ENCODE measurements around the gene CERT1.
"Not testable (repeated sequence)": the region's sequence is repeated elsewhere in the genome, so short reads cannot be mapped to it uniquely, and the experiment has no call there.

Gene CERT1, protein sequence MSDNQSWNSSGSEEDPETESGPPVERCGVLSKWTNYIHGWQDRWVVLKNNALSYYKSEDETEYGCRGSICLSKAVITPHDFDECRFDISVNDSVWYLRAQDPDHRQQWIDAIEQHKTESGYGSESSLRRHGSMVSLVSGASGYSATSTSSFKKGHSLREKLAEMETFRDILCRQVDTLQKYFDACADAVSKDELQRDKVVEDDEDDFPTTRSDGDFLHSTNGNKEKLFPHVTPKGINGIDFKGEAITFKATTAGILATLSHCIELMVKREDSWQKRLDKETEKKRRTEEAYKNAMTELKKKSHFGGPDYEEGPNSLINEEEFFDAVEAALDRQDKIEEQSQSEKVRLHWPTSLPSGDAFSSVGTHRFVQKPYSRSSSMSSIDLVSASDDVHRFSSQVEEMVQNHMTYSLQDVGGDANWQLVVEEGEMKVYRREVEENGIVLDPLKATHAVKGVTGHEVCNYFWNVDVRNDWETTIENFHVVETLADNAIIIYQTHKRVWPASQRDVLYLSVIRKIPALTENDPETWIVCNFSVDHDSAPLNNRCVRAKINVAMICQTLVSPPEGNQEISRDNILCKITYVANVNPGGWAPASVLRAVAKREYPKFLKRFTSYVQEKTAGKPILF

DNA sequence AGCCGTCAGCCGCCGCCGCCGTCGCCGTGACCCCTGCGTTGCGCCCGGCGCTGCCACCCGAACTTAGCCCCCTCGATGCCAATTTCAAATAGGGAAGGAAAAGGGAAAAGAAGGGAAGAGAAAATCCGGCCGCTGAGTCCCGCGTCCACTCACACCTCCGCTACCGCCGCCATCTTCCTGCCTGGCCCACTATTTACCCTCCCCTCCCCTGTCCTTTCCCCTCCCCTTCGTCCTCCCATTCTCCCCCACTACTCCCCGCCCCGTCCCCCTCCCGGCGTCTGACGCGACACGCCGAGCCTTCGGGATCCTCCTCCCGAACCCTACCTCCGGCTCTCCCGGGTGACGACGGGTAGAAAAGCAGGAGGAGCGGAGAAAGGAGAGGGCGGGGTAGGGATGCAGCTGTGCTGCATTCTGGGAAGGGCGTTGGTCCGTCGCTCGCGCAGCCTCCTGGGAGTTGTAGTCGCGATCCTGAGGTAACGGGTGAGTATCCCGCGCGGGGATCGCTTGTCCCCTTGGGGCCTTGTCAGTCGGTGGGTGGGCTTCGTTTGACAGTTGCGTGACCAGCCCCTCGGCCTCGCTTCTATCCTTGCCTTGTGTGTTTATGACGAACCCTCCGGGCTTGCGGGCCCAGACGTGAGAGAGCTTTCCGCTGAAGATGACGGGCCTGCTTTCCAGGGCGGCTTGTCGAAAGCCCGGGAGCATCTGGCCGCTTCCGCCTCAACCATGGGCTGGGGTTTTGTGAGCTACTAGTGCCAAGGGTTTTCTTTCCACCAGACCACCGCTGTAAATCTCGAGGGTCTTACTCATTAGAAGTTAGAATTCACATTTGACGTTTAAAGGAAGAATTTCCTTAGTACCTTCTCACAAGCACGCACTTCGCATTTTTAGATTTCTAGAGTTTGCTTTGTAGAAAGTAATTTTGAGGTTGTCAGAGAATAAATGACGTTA is at the start of gene CERT1, which contains the start of gene POLK:
Gene CERT1, minus strand, starts transcription at position 195 of the 948 bp plus-strand sequence. CDS start 422 bp downstream, outside the sequence.
Gene POLK, plus strand, starts transcription at position 457 of the 948 bp plus-strand sequence.
- DNase-seq = peak; percentile 98

DNA sequence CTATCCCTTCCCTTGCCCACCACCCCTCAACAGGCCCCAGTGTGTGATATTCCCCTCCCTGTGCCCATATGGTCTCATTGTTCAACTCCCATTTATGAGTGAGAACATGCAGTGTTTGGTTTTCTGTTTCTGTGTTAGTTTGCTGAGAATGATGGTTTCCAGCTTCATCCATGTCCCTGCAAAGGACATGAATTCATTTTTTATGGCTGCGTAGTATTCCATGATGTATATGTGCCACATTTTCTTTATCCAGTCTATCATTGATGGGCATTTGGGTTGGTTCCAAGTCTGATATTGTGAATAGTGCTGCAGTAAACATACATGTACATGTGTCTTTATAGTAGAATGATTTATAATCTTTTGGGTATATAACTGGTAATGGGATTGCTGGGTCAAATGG is 49.2 kb upstream of the CERT1 start:
- DNase-seq = not testable (repeated sequence)

DNA sequence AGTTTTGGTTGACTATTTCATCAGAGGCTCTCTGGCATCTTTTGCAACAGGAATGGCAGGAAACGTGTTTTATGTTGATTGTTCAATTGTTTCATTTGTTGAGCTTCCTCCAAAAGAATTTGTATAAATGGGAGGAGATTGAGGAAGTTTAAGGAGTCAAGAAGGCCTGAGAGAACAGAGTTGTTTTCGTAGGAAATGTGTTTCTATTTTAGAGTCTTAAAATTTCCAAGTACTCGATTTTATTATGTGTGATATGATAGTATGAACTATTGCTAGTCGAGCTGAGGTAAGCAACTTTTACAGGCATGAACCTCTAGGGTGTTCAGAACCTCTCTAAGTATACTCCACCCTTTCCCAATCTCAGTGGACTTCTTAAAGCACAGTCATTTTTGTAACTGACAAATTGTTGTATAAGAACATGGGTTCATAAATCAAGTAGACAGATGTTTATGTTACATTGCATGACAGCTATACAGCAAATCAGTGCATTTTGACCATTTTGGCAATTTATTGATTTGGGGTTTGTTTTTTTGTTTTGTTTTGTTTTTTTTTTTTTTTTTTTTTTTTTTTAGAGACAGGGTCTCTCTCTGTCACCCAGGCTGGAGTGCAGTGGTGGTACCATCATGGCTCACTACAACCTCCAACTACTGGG is 47.7 kb upstream of the CERT1 start:
- no peak for DNase-seq

DNA sequence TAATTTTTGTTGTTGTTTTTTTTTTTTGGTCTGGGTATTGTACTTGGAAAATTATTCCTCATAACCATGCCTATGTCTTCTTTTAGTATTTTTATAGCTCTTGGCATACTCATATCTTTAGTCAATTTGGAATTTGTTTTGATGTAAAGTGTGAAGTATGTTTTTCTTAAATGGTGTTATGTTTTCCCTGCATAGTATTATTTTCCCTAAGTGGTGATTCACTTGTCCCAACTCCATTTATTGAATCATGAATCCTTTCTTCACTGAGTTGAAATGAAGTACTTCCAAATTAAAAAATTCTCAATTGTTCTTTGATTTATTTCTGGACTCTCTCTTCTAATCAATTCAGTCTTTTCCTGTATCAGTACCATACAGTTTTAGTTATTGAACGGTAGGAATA is 46.8 kb upstream of the CERT1 start:
- DNase-seq = no peak

DNA sequence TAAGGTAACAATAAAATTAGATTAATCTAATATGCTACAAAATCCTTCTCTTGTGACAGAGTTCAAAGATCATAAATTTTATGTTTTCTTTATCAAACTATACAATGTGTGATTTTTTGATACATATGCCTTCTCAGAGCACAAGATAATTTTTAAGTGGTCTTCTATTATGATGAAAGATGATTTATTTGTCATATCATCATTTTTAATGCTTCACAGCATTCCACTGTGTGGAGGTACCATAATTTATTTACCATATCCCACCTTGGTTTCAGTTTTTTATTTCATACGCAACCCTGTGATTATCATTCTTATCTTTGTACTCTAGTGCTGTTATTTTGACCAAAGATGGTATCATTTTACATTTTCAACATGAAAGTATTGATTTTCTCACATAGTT is 41.9 kb upstream of the CERT1 start:
- no peak for DNase-seq

DNA sequence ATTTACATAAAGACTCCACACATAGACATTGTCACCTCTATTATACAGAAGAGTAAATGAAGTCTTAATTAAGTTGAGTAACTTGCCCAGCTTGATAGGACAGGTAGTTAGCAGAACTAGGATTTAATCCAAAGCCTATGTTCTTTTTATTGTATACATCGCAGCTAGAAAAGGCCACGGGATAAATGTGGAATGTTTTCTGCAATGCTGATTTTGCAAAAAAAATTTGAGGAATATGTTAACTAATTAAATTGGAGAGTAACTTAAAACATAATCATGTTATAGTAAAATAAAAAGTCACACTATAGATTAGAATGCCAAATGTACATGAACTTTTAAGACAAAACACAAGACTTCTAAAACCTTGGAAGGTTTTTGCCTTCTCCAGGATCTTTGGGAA is 41.3 kb upstream of the CERT1 start:
- DNase-seq = no peak

DNA sequence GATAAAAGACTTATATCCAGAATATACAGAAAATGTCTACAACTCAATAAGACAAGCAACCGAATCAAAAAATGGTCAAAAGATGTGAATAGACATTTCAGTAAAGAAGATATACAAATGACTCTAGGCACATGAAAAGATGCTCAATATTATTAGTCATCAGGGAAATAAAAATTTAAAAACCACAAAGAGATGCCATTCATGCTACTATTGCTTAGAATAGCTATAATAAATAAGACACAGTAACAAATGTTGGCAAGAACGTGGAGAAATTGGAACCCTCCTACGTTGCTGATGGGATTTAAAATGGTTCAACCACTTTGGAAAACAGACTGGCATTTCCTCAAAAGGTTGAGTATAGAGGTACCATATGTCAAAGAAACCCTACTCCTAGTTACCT is 40.0 kb upstream of the CERT1 start:
- DNase-seq = no peak

DNA sequence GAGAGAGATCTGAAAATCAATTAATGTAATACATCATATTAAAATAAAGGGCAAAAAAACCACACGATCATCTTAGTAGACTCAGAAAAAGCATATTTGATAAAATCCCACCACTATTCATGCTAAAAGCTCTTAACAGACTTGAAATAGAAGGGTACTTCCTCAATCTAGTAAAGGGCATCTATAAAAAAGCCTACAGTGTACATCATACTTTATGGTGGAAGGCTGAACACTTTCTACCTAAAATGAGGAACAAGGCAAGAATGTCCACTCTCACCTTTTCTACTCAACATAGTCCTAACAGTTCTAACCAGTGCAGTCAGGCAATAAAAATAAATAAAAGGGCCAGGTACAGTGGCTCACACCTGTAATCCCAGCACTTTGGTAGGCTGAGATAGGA is 39.2 kb upstream of the CERT1 start:
- no peak for DNase-seq

DNA sequence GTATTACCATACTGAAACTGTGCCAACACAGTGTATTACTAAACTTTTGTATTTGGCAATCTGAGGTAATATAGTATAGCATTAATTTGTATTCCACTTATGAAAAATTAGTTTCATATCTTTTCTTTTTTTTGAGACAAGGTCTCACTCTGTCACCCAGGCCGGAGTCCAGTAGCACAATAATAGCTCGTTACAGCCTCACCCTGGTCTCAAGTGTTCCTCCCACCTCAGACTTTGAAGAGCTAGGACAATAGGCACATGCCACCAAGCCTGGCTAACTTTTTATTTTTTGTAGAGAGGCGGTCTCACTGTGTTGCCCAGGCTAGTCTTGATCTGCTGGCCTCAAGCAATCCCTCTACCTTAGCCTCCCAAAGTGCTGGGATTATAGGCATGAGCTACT is 36.4 kb upstream of the CERT1 start:
- no peak for DNase-seq

DNA sequence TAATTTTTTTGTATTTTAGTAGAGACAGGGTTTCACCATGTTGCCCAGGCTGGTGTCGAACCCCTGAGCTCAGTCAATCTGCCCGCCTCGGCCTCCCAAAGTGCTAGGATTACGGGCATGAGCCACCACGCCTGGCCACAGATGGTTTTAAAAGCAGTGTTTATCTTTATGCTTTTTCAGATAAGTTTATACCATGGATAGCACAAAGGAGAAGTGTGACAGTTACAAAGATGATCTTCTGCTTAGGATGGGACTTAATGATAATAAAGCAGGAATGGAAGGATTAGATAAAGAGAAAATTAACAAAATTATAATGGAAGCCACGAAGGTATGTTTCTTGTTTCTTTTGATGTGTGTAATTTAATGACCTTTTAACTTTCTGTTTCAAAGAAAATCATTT is 35.4 kb upstream of the CERT1 start:
- no peak for DNase-seq

DNA sequence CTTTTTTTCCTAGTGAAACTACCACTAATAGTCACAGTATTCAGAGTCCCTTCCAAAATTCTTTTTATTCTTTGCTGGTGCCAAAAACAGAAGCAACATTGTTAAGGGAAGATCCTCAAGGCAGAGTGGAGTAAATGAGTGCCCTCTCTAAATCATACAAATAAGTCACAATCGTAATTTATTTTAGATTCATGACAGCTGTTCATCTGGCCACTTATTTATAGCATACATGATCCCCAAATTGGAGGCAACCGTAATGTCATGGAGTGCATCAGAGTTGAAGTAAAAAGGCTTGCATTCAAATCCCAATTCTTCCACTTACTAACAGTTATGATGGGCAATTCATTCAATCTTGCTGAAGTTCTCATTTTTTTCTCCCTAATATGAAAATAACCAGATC is 33.7 kb upstream of the CERT1 start:
- DNase-seq = no peak

DNA sequence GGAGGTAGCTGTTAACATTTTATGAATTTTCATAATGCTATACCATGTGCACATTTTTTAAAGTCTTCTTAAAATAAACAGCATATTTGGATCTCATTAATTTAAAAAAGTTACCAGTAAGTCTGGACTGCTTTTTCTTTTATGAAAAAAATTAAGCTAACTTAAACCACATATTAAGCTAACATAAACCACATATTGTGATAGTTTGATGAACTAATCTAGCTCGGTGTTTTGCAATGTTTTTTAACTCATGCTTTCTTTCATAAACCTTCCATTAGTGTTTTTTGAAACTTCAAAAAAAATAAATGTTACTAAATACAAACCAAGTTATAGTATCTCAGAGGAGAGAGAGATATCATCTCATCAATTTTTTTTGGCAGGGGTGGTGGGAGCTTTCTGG is 26.8 kb upstream of the CERT1 start:
- no peak for DNase-seq

DNA sequence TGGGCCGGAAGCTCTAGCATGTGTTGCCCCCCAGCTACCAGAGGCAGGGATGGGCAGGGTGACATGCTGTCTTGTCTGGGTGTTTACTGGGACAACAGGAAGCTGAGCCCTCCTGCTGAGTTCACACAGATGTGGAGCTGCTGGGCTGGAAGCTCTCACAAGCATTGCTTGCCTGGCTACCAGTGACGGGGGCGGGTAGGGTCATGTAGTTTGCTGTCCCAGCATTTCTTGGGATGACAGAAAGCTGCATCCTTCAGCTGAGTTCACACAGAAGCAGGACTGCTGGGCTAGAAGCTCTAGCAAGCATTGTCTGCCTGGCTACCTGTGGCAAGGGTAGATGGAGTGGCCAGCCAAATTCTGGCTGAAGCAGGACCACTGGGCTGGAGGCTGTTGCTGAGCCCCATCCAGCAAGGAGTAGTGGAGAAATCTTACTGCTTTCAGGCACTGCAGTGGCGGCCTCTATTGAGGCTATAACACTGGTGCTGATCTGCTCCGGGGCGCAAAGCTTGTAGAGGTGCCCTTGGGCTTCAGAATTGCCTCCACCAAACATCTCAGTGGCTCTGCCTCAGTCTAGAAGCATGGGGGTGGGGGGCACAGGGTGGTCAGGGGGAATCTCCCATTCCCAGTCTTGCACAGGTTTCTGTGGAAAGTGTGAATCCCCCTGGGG is 25.4 kb upstream of the CERT1 start:
- no peak for DNase-seq

DNA sequence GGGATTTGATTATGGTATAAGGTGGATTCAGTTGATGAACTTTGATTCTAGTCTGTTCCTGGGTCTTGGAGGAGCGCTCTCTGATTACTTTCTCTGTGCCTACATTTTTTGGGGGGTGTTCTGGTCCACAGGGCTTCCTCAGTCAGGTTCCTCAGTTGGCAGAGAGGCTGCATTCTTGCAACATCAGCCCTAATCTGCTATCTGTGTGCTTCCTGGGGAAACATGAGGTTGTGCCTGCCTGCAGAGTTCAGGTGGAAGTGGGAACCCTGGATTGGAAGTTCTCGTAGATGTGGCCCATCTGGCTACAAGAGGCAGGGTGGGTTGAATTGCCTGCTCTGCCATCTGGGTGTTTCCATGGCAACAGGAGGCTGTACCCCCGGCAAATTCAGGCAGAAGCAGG is 24.7 kb upstream of the CERT1 start:
- DNase-seq = no peak

DNA sequence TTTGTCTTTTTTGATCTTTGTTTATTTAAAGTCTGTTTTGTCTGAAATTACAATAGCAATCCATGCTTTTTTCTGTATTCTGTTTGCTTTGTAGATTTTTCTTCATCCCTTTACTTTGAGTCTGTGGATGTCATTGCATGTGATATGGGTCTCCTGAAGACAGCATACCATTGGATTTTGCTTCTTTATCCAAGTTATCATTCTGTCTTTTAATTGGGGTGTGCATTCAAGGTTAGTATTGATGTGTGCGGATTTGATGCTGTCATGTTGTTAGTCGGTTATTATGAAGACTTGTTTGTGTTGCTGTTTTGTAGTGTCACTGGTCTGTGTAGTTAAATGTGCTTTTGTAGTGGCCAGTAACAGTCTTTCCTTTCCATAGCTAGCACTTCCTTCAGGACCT is 23.3 kb upstream of the CERT1 start:
- no peak for DNase-seq

DNA sequence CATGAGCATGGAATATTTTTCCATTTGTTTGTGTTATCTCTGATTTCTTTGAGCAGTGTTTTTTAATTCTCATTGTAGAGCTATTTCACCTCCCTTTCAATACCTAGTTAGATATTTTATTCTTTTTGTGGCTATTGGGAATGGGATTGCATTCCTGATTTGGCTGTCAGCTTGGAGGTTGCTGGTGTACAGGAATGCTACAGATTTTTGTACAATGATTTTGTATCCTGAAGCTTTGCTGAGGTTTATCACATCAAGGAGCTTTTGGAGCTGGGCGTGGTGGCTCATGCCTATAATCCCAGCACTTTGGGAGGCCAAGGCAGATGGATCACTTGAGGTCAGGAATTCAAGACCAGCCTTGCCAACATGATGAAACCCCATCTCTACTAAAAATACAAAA is 22.3 kb upstream of the CERT1 start:
- DNase-seq = not testable (repeated sequence)

DNA sequence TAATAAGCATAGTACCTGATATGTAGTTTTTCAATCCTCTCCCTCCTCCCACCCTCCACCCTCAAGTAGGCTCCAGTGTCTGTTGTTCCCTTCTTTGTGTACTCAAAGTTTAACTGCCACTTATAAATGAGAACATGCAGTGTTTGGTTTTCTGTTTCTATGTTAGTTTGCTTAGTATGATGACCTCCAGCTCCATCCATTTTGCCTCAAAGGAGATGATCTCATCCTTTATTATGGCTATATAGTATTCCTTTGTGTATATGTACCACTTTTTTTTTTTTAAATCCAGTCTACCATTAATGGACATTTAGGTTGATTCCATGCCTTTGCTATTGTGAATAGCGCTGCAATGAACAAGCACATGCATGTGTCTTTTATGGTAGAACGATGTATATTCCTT is 20.8 kb upstream of the CERT1 start:
- no peak for DNase-seq

DNA sequence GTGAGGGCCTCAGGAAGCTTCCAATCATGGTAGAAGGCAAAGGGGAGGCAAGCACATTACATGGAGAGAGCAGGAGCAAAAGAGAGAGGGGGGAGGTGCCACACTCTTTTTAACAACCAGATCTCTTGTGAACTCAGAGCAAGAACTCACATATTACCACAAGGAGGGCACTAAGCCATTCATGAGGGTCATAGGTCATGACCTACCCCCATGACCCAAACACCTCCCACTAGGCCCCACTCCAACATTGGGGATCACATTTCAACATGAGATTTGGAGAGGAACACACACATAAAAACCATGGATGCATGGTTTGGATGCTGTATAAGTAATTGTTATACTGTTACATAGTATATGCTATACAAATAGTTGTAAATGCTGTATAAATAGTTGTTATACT is 17.8 kb upstream of the CERT1 start:
- no peak for DNase-seq

DNA sequence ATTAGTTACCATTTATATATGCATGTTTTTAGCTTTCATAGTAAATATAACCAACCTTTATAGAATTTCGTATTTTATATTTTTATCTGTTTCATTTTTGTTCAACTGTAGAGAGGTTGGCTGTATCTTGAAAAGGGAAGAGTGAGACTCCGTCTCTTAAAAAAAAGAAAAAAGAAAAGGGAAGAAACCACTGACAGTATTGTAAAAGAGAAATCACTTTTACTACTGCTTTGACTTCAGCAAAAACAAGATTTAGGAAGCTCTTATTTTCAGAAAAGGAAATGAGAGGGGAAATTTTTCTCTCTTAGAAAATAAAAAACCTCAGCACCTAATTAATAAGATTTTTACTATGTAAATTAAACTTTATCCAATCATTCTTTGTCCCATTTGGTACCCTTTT is 14.6 kb upstream of the CERT1 start:
- no peak for DNase-seq

DNA sequence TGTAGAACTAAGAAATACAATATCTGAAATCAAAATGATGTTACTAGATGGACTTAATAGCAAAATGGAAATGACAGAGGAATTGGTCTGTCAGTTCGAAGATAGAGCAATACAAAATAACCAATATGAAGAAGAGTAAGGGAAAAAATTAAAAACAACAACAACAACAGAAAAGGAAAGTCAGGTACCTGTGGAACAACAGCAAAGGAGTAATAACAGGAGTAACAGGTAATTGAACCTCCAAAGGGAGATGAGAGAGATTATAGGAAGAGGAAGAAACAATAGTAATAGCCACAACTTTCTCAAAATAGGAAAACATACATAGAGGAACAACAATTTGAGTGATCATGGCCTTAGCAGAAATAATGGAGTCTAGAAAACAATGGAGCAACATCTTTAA is 13.9 kb upstream of the CERT1 start:
- DNase-seq = no peak

DNA sequence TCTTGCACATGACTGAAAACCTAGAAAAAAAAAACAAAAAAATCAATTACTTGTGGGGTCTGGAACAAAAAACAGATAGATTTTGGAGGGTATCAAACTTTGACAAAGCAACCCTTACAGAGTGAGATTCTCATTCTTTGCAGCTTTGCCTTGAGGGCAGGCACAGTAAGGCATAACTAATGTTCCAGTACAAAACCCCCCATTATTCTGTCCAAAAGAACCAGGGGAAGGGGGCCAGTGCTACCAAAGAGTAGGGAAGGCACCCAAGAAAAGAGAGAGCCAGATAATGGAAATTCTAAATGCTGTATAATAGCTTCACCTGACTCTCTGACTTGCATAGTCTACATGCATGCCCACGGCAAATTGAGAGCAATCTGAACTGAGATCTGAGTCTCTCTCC is 13.2 kb upstream of the CERT1 start:
- DNase-seq = no peak

DNA sequence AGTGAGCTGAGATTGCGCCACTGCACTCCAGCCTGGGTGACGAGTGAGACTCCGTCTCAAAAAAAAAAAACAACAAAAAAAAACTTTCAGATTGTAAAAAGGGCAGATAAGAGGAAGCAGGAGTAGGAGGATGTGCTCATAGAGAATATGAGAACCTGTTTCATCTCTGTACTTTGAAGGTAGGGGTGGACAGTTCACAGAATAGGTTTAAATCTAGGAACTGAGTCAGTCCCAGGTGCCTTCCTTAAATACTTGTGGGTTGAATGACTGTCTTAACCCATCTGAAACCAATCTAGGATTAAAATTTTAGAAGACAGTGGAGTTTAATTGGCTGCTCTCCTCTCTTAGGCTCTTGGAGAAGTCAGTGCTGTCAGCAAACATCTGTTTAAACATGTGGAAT is 12.6 kb upstream of the CERT1 start:
- DNase-seq = peak; percentile 8

All from stimulated activated CD4-positive, alpha-beta T cell treated with anti-CD3 and anti-CD28 coated beads, Interleukin-15, amount 100 ng/mL, for 24 hours (primary cell).